Vagina (tissue), 2 donors: Measurements from ENCODE around the gene HOXD4. TPM values are rescaled to one million over a fixed set of nuclear protein-coding genes. Genes with fewer than 3 reads are reported as not detected.

ENCODE experiments used
- DNase-seq, 2 donors: peaks; one replicate each; pipeline ENCODE4 v3.0.0-alpha.2; 2017; ENCODE audit errors: extremely low spot score in 2 of 2
- H3K27ac ChIP-seq: fragments of 200-600 bp; sonication (generic); one replicate; pipeline ENCODE4 v1.5.1; 2019
- H3K27me3 ChIP-seq: fragments of 200-600 bp; sonication (generic); one replicate; pipeline ENCODE4 v1.5.1; 2019
- H3K36me3 ChIP-seq, 2 donors: fragments of 200-600 bp; sonication (generic); one replicate each; pipeline ENCODE4 v1.5.1; 2017 to 2019
- H3K4me1 ChIP-seq: fragments of 200-600 bp; sonication (generic); one replicate; pipeline ENCODE4 v1.5.1; 2019
- H3K4me3 ChIP-seq, 2 donors: fragments of 200-600 bp; sonication (generic); 1 replicate in 1 of 2; 2 replicates in 1 of 2; pipeline ENCODE4 v1.5.1; 2016 to 2019
- H3K9me3 ChIP-seq: fragments of 200-600 bp; sonication (generic); one replicate; pipeline ENCODE4 v1.5.1; 2019
- CTCF ChIP-seq, 3 experiments: fragments of 450-650 bp in 2 of 3; fragments of 200-600 bp in 1 of 3; sonication (generic) in 1 of 3; IDR thresholded peaks; one replicate each; pipeline ENCODE4 v1.5.1; 2017 to 2019; ENCODE audit warnings: antibody characterized with exemption in 3 of 3, mild to moderate bottlenecking in 2 of 3, moderate library complexity in 2 of 3
- POLR2A ChIP-seq, 2 donors: fragments of 450-650 bp; IDR thresholded peaks; one replicate each; pipeline ENCODE4 v1.6.1; 2017; ENCODE audit warnings: antibody characterized with exemption in 2 of 2, mild to moderate bottlenecking in 2 of 2, moderate library complexity in 2 of 2
- POLR2AphosphoS5 ChIP-seq, 2 donors: sonication (generic); formaldehyde crosslinking; IDR thresholded peaks; one replicate each; pipeline ENCODE4 v1.9.0; 2017; ENCODE audit warnings: antibody characterized with exemption in 2 of 2, mild to moderate bottlenecking in 2 of 2, low read depth in 1 of 2; ENCODE audit not compliant: insufficient read depth in 1 of 2
- intact Hi-C: fragments of 100-400 bp; cut with DNase I; formaldehyde crosslinking; loops from one replicate; pipeline ENCODE4 v1.15.1; 2023
- total RNA-seq: library from RNA; depleted of rRNA; stranded (reverse); fragments of >200 nt; gene quantifications from one replicate; pipeline ENCODE4 v1.2.3, GENCODE V29; 2016

The HOXD4 gene
- total RNA-seq, 1 donor from 2014 or later: 4.9 TPM

GRCh38 chr2:176114120-176114929 is 37.0 kb upstream of the HOXD4 start:
- intact Hi-C loops: no loop called here
- Histone ChIP-seq H3K27me3 (no peaks in the 10 kb centered on the region), H3K27ac (no peak overlapping the region), H3K9me3 (no peaks in the 10 kb centered on the region), H3K4me3 (no peak overlapping the region), H3K4me1 (peaks cover 50% of the 10 kb centered on the region), H3K36me3 (peaks cover 0 to 7% of the 10 kb centered on the region in 2 donors)
- no peak for DNase-seq
- no peak for TF ChIP-seq POLR2AphosphoS5 (IDR thresholded peaks at IDR 0.05; ENCODE audit: insufficient read depth in 1 of 2, low read depth in 1 of 2)
- no peak for TF ChIP-seq POLR2A (IDR thresholded peaks at IDR 0.05)
- no peak for TF ChIP-seq CTCF (IDR thresholded peaks at IDR 0.05)

- Histone ChIP-seq H3K4me3 (no peak overlapping the region), H3K4me1 (peaks cover 45% of the 10 kb centered on the region), H3K36me3 (peaks cover 0 to 7% of the 10 kb centered on the region in 2 donors), H3K27me3 (no peaks in the 10 kb centered on the region), H3K27ac (no peak overlapping the region), H3K9me3 (no peaks in the 10 kb centered on the region)
- no peak for DNase-seq
- intact Hi-C loops: no loop called here
- TF ChIP-seq POLR2A (IDR thresholded peaks at IDR 0.05) (no peak), POLR2AphosphoS5 (IDR thresholded peaks at IDR 0.05; ENCODE audit: insufficient read depth in 1 of 2, low read depth in 1 of 2) (no peak), CTCF (IDR thresholded peaks at IDR 0.05) (no peak)
Measured at GRCh38 chr2:176114930-176115625, 36.3 kb upstream of the HOXD4 start.

GRCh38 chr2:176115883-176116813 is 35.2 kb upstream of the HOXD4 start, which contains the start of gene HOXD10:
Gene HOXD10, plus strand, starts transcription at chr2:176116778. Its CDS starts 56 bp downstream, at chr2:176116834.
- peaks cover 0 to 7% of the 10 kb centered on the region in 2 donors for H3K36me3 ChIP-seq
- peak within 1 kb of the TSS; percentile 30 to 40 for H3K4me3 ChIP-seq
- peaks cover 35% of the 10 kb centered on the region for H3K4me1 ChIP-seq
- peak within 1 kb of the TSS; percentile 76 for H3K27ac ChIP-seq
- DNase-seq: no peak
- no peaks in the 10 kb centered on the region for H3K27me3 ChIP-seq
- TF ChIP-seq POLR2A (IDR thresholded peaks at IDR 0.05): no peak
- peak; percentile 34 to 51 for TF ChIP-seq POLR2AphosphoS5 (IDR thresholded peaks at IDR 0.05; ENCODE audit: insufficient read depth in 1 of 2, low read depth in 1 of 2)
- TF ChIP-seq CTCF (IDR thresholded peaks at IDR 0.05): no peak
- intact Hi-C loops: no loop called here
- no peaks in the 10 kb centered on the region for H3K9me3 ChIP-seq

GRCh38 chr2:176117162-176117822 is 34.1 kb upstream of the HOXD4 start:
- TF ChIP-seq POLR2AphosphoS5 (IDR thresholded peaks at IDR 0.05; ENCODE audit: insufficient read depth in 1 of 2, low read depth in 1 of 2) (no peak), POLR2A (IDR thresholded peaks at IDR 0.05) (no peak), CTCF (IDR thresholded peaks at IDR 0.05) (no peak)
- H3K9me3 ChIP-seq: no peaks in the 10 kb centered on the region
- peaks cover 0 to 7% of the 10 kb centered on the region in 2 donors for H3K36me3 ChIP-seq
- peaks cover 24% of the 10 kb centered on the region for H3K4me1 ChIP-seq
- H3K27ac ChIP-seq: peak overlapping the region; percentile 76
- no peak for DNase-seq
- no peaks in the 10 kb centered on the region for H3K27me3 ChIP-seq
- intact Hi-C loops: no loop called here
- H3K4me3 ChIP-seq: peak overlapping the region; percentile 15 to 40
